NCI-H146 treated with DMSO at 0.1 percent for 48 hours (cell line): ENCODE measurements around the gene NEDD9.

Experiments
- DNase-seq: peaks from one replicate; lab custom pipeline; 2025; ENCODE audit not compliant: unreplicated experiment; lab: John Stamatoyannopoulos, UW

NEDD9 gene

GRCh38 chr6:11202513-11203305 is 29.8 kb downstream of the NEDD9 start:
- no peak for DNase-seq

GRCh38 chr6:11201772-11202512 is 30.5 kb downstream of the NEDD9 start:
- no peak for DNase-seq

- no peak for DNase-seq
Observed at GRCh38 chr6:11201015-11201414, 31.5 kb downstream of the NEDD9 start.

- DNase-seq = no peak
Observed at GRCh38 chr6:11200356-11200755, 32.1 kb downstream of the NEDD9 start.

GRCh38 chr6:11198663-11199603 is 33.5 kb downstream of the NEDD9 start:
- no peak for DNase-seq

GRCh38 chr6:11197850-11198249 is 34.6 kb downstream of the NEDD9 start:
- no peak for DNase-seq

GRCh38 chr6:11197175-11197536 is 35.3 kb downstream of the NEDD9 start:
- DNase-seq = no peak

GRCh38 chr6:11196511-11197174 is 35.8 kb downstream of the NEDD9 start:
- no peak for DNase-seq

- no peak for DNase-seq
Observed at GRCh38 chr6:11194356-11195218, 37.9 kb downstream of the NEDD9 start.

GRCh38 chr6:11193434-11193833 is 39.0 kb downstream of the NEDD9 start:
- no peak for DNase-seq

- DNase-seq = no peak
Observed at GRCh38 chr6:11192167-11192566, 40.3 kb downstream of the NEDD9 start.

GRCh38 chr6:11190625-11191245 is 41.7 kb downstream of the NEDD9 start:
- no peak for DNase-seq

- no peak for DNase-seq
Observed at GRCh38 chr6:11189865-11190624, 42.4 kb downstream of the NEDD9 start.

- no peak for DNase-seq
Observed at GRCh38 chr6:11188161-11188915, 44.1 kb downstream of the NEDD9 start.

- DNase-seq = no peak
Observed at GRCh38 chr6:11187301-11187700, 45.2 kb downstream of the NEDD9 start.

- no peak for DNase-seq
Observed at GRCh38 chr6:11185204-11185842, 47.1 kb downstream of the NEDD9 start.

- no peak for DNase-seq
Observed at GRCh38 chr6:11183761-11184362, 48.6 kb downstream of the NEDD9 start.
